Panc1 (cell line): Measurements from ENCODE around the gene SYT11. TPM values are rescaled to one million over a fixed set of nuclear protein-coding genes. Genes with fewer than 3 reads are reported as not detected.

Source experiments
- total RNA-seq: library from RNA; stranded (reverse); gene quantifications from one replicate; pipeline ENCODE4 v1.2.1, GENCODE V29; 2021; ENCODE audit not compliant: unreplicated experiment

The SYT11 gene
- total RNA-seq, 1 experiment from 2014 or later: 4.0 TPM

Other genes with a start within 250 kb of the SYT11 start
- 60.9 TPM for gene MSTO1, start 249.3 kb upstream of the SYT11 start, total RNA-seq
- gene YY1AP1, start 170.8 kb upstream of the SYT11 start, total RNA-seq: 58.7 TPM
- gene DAP3, start 170.5 kb upstream of the SYT11 start, total RNA-seq: 136 TPM
- 47.6 TPM for gene GON4L, start 2.4 kb upstream of the SYT11 start, total RNA-seq
- gene RIT1, start 51.8 kb downstream of the SYT11 start, total RNA-seq: 28.1 TPM
- 80.4 TPM for gene KHDC4, start 74.8 kb downstream of the SYT11 start, total RNA-seq
- 8.0 TPM for gene RXFP4, start 82.1 kb downstream of the SYT11 start, total RNA-seq
- 87.0 TPM for gene ARHGEF2, start 119.0 kb downstream of the SYT11 start, total RNA-seq
- 252 TPM for gene SSR2, start 161.4 kb downstream of the SYT11 start, total RNA-seq
- 60.0 TPM for gene UBQLN4, start 194.2 kb downstream of the SYT11 start, total RNA-seq
- 63.4 TPM for gene LAMTOR2, start 195.2 kb downstream of the SYT11 start, total RNA-seq
- not detected for gene RAB25, start 201.6 kb downstream of the SYT11 start, total RNA-seq
- 15.8 TPM for gene MEX3A, start 222.9 kb downstream of the SYT11 start, total RNA-seq